K562 (cell line): ENCODE results near the gene SPATA25. TPM values are rescaled to one million over a fixed set of nuclear protein-coding genes. Genes with fewer than 3 reads are reported as not detected.
A peak's percentile ranks its signal among the peaks of the same experiment; 100 is the strongest.

ENCODE experiments used
- ARID2 ChIP-seq: fragments of 450-650 bp; IDR thresholded peaks from 2 replicates; pipeline ENCODE4 v1.6.1; 2017; ENCODE audit warnings: antibody characterized with exemption, mild to moderate bottlenecking
- BCOR ChIP-seq: fragments of 450-650 bp; IDR thresholded peaks from 2 replicates; pipeline ENCODE4 v1.6.1; 2016
- CAMTA2 ChIP-seq: fragments of 250-450 bp; sonication (Bioruptor Pico); conservative IDR thresholded peaks from 2 replicates; pipeline ENCODE4 v1.5.1; 2022
- CBX1 ChIP-seq: sonication (generic); IDR thresholded peaks from 2 replicates; pipeline ENCODE4 v1.6.1; 2016; ENCODE audit warnings: antibody characterized with exemption, low read depth, mild to moderate bottlenecking
- CREB3L1 ChIP-seq: fragments of 450-650 bp; IDR thresholded peaks from 2 replicates; pipeline ENCODE4 v1.6.1; 2014; ENCODE audit warnings: low read depth, mild to moderate bottlenecking, moderate library complexity, borderline replicate concordance
- ETV1 ChIP-seq: fragments of 450-650 bp; conservative IDR thresholded peaks from 2 replicates; pipeline ENCODE4 v1.6.1; 2016; ENCODE audit warnings: missing genetic modification characterization, control low read depth, low read depth, missing compliant biosample characterization
- FIP1L1 ChIP-seq: fragments of 200-400 bp; formaldehyde crosslinking; IDR thresholded peaks from 2 replicates; pipeline ENCODE4 v1.6.1; 2018; ENCODE audit warnings: mild to moderate bottlenecking, low read depth, low read length; ENCODE audit not compliant: poor library complexity, severe bottlenecking
- FOXO4 ChIP-seq: fragments of 450-650 bp; formaldehyde crosslinking; IDR thresholded peaks from 2 replicates; pipeline ENCODE4 v1.4.0; 2020; ENCODE audit warnings: mild to moderate bottlenecking, moderate library complexity
- HMGN3 ChIP-seq: IDR thresholded peaks from 2 replicates; pipeline ENCODE4 v1.6.1; 2011; ENCODE audit warnings: borderline replicate concordance, low read depth, mild to moderate bottlenecking, mixed read lengths, low read length; ENCODE audit not compliant: insufficient read length; ENCODE audit errors: extremely low read depth
- JUND ChIP-seq, 2 experiments: IDR thresholded peaks; 2 replicates in 1 of 2; 3 replicates in 1 of 2; pipeline ENCODE4 v1.6.1; 2011; ENCODE audit warnings: borderline replicate concordance in 2 of 2, low read depth in 2 of 2, low read length in 2 of 2, improper control_type of control experiment in 1 of 2, missing biosample characterization in 1 of 2, missing genetic modification characterization in 1 of 2, missing genetic modification reagents in 1 of 2
- POLR2H ChIP-seq: IDR thresholded peaks from 2 replicates; pipeline ENCODE4 v1.6.1; 2016; ENCODE audit warnings: missing genetic modification characterization, low read depth, mild to moderate bottlenecking, control low read depth, missing compliant biosample characterization, moderate library complexity
- SIN3A ChIP-seq, 2 experiments: fragments of 150-350 bp in 1 of 2; IDR thresholded peaks; 2 replicates each; pipeline ENCODE4 v1.6.1; 2011 to 2016; ENCODE audit warnings: borderline replicate concordance in 2 of 2, low read depth in 2 of 2, low read length in 2 of 2, mild to moderate bottlenecking in 2 of 2, moderate library complexity in 2 of 2; ENCODE audit not compliant: control insufficient read depth in 1 of 2
- TEAD2 ChIP-seq: fragments of 450-650 bp; IDR thresholded peaks from 2 replicates; pipeline ENCODE4 v1.6.1; 2016; ENCODE audit warnings: missing genetic modification characterization, control low read depth, missing compliant biosample characterization
- U2AF2 ChIP-seq: fragments of 200-400 bp; formaldehyde crosslinking; optimal IDR thresholded peaks from 2 replicates; pipeline ENCODE3; 2017; ENCODE audit warnings: low read depth, mild to moderate bottlenecking, low read length
- polyA plus RNA-seq, 8 experiments: library from polyadenylated mRNA; depleted of rRNA in 4 of 8; stranded (reverse) in 5 of 8; unstranded in 3 of 8; fragments of >200 nt; fragmentation: Nextera tagmentation in 2 of 8; fragmentation: Illumina TruSeq in 1 of 8; extraction: Ambion mirVana in 2 of 8; extraction: Trizol in 1 of 8; gene quantifications; 2 replicates each; pipeline versions ENCODE4 v1.2.1 to v1.2.3, GENCODE V29; 2011 to 2014; ENCODE audit warnings: inconsistent platforms in 1 of 8, missing spikeins in 1 of 8
- total RNA-seq, 7 experiments: library from RNA; depleted of rRNA in 6 of 7; stranded (reverse); fragments of >200 nt in 6 of 7; fragmentation: Illumina TruSeq in 2 of 7; extraction: Trizol in 2 of 7; gene quantifications; 2 replicates each; pipeline versions ENCODE4 v1.2.1 to v1.2.3, GENCODE V29; 2011 to 2021; ENCODE audit warnings: low replicate concordance in 1 of 7
- TF ChIP-seq, protein P1 (sequence below): fragments of 250-450 bp; sonication (Bioruptor Pico); IDR thresholded peaks from 2 replicates; pipeline ENCODE4 v1.4.0; 2020; ENCODE audit warnings: borderline replicate concordance

The SPATA25 gene
- total and polyA plus RNA-seq, 9 of the 15 experiments (the other 6 are each of a cell fraction or from before 2014, with no cell fraction given) = 0.21 to 0.95 (median 0.53) TPM; not detected in 3

DNA sequence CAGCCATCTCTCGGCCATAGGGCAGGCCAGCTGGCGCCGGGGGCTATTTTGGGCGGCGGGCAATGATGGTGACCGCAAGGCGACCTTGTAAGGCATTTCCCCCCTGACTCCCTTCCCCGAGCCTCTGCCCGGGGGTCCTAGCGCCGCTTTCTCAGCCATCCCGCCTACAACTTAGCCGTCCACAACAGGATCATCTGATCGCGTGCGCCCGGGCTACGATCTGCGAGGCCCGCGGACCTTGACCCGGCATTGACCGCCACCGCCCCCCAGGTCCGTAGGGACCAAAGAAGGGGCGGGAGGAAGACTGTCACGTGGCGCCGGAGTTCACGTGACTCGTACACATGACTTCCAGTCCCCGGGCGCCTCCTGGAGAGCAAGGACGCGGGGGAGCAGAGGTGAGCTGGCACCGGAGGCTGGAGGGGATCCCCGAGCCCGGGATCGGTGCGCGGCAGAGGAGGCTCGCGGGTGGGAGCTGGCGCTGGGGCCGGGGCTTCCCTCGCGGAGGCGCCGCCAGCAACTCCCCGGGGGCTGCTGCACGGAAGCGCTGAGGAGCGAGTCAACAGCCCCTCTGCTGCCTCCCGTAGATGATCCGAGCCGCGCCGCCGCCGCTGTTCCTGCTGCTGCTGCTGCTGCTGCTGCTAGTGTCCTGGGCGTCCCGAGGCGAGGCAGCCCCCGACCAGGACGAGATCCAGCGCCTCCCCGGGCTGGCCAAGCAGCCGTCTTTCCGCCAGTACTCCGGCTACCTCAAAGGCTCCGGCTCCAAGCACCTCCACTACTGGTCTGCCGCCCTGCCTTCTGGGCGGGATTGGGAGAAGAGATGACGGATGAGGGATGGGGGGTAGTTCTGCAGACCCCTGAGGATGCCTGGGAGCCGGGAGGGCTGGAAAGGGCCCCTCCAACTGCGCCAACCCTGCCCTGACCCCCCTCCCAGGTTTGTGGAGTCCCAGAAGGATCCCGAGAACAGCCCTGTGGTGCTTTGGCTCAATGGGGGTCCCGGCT is 3.9 kb upstream of the SPATA25 start, which contains the start of the genes CTSA and NEURL2 (continued):
- TF ChIP-seq HMGN3 (peak; percentile 74), SIN3A (IDR thresholded peaks at IDR 0.05; ENCODE audit: borderline replicate concordance in 2 of 2, control insufficient read depth in 1 of 2, low read depth in 2 of 2, low read length in 2 of 2) (peak; percentile 98 to 100), POLR2H (tag) (no peak), CREB3L1 (peak; percentile 87), TEAD2 (tag) (no peak), CBX1 (peak; percentile 96), ETV1 (tag) (peak; percentile 39; the same call in 1 of the 2 replicates), U2AF2 (no peak), BCOR (peak; percentile 63; the same call in 1 of the 2 replicates), FIP1L1 (peak; percentile 67), JUND (IDR thresholded peaks at IDR 0.05; ENCODE audit: borderline replicate concordance, low read depth, low read length) (0 out of 2 replicates have a peak, but pooled peaks have one; percentile 29), JUND (tag; IDR thresholded peaks at IDR 0.05; ENCODE audit: borderline replicate concordance, low read depth, low read length) (no peak; the same call in 2 of the 3 replicates), FOXO4 (CRISPR knock-in tag) (no peak), ARID2 (peak; percentile 62; the same call in 1 of the 2 replicates), CAMTA2 (CRISPR knock-in tag) (no peak)
- TF ChIP-seq, protein P1, sequence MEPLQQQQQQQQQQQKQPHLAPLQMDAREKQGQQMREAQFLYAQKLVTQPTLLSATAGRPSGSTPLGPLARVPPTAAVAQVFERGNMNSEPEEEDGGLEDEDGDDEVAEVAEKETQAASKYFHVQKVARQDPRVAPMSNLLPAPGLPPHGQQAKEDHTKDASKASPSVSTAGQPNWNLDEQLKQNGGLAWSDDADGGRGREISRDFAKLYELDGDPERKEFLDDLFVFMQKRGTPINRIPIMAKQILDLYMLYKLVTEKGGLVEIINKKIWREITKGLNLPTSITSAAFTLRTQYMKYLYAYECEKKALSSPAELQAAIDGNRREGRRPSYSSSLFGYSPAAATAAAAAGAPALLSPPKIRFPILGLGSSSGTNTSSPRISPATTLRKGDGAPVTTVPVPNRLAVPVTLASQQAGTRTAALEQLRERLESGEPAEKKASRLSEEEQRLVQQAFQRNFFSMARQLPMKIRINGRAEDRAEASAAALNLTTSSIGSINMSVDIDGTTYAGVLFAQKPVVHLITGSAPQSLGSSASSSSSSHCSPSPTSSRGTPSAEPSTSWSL (CRISPR knock-in tag) = no peak
